A549 (cell line): ENCODE results near the gene CCDC142. TPM values are rescaled to one million over a fixed set of nuclear protein-coding genes. Genes with fewer than 3 reads are reported as not detected.
"Not testable (repeated sequence)": the region's sequence is repeated elsewhere in the genome, so short reads cannot be mapped to it uniquely, and the experiment has no call there.

Experiments
- ATAC-seq, 2 experiments: fragments of 200-7000 bp in 1 of 2; fragments of >200 bp in 1 of 2; cut with Nextera tagmentation in 1 of 2; cut with Tn5 transposase in 1 of 2; 3 replicates each; pipeline versions ENCODE4 v1.8.0 to v1.9.1; 2018 to 2020; ENCODE audit warnings: mild to moderate bottlenecking in 1 of 2, moderate library complexity in 1 of 2
- CTCF ChIA-PET: fragments of 300-600 bp; sonication (Branson Sonifier 250); formaldehyde crosslinking; extraction: SDS; loops from one replicate; lab custom pipeline; 2021; ENCODE audit warnings: antibody characterized with exemption, inconsistent platforms; lab: Yijun Ruan, JAX
- POLR2A ChIA-PET: fragments of 350-600 bp; formaldehyde crosslinking; extraction: SDS; loops from one replicate; lab custom pipeline; 2021; ENCODE audit warnings: antibody characterized with exemption, inconsistent platforms; lab: Yijun Ruan, JAX
- DNase-seq, 2 experiments: peaks; one replicate each; pipeline versions ENCODE4 v3.0.0 to v3.0.0-alpha.2; 2011 to 2016; ENCODE audit warnings: low read depth in 1 of 2, low spot score in 1 of 2
- FAIRE-seq: peaks from 2 replicates; lab custom pipeline; 2011; peaks lifted over from hg19 to GRCh38; lab: Jason Lieb, UNC
- H3K27ac ChIP-seq, 2 experiments: fragments of >200 bp; sonication (Bioruptor Twin); formaldehyde crosslinking; 3 replicates each; pipeline ENCODE4 v1.5.1; 2016 to 2017
- H3K4me1 ChIP-seq: fragments of >200 bp; sonication (Bioruptor Twin); formaldehyde crosslinking; 3 replicates; pipeline ENCODE4 v1.6.1; 2016
- H3K4me2 ChIP-seq: fragments of >200 bp; sonication (Bioruptor Twin); formaldehyde crosslinking; 3 replicates; pipeline ENCODE4 v1.6.1; 2016
- H3K4me3 ChIP-seq: fragments of >200 bp; sonication (Bioruptor Twin); formaldehyde crosslinking; 3 replicates; pipeline ENCODE4 v1.5.1; 2016
- H3K9me3 ChIP-seq: fragments of >200 bp; sonication (Bioruptor Twin); formaldehyde crosslinking; 3 replicates; pipeline ENCODE4 v1.6.1; 2016
- EHMT2 ChIP-seq: fragments of 200-600 bp; sonication (generic); IDR thresholded peaks from 2 replicates; pipeline ENCODE4 v1.6.1; 2016; ENCODE audit warnings: antibody characterized with exemption, low read depth, mild to moderate bottlenecking, moderate library complexity
- HEYL ChIP-seq: fragments of 250-450 bp; sonication (Bioruptor Pico); IDR thresholded peaks from 2 replicates; pipeline ENCODE4 v1.8.0; 2021; ENCODE audit warnings: mild to moderate bottlenecking, moderate library complexity
- HOXA7 ChIP-seq: fragments of 250-450 bp; sonication (Bioruptor Pico); IDR thresholded peaks from 2 replicates; pipeline ENCODE4 v1.5.0; 2020; ENCODE audit warnings: mild to moderate bottlenecking, moderate library complexity
- HOXB13 ChIP-seq: fragments of 250-450 bp; sonication (Bioruptor Pico); IDR thresholded peaks from 2 replicates; pipeline ENCODE4 v1.5.0; 2020; ENCODE audit warnings: low read depth, mild to moderate bottlenecking, moderate library complexity
- HOXB5 ChIP-seq: fragments of 250-450 bp; sonication (Bioruptor Pico); IDR thresholded peaks from 2 replicates; pipeline ENCODE4 v1.5.0; 2020; ENCODE audit warnings: mild to moderate bottlenecking, moderate library complexity
- NFE2L2 ChIP-seq: fragments of 150-350 bp; conservative IDR thresholded peaks from 2 replicates; pipeline ENCODE4 v1.6.1; 2014; ENCODE audit warnings: low read length
- PHF8 ChIP-seq: fragments of 200-600 bp; sonication (generic); IDR thresholded peaks from 2 replicates; pipeline ENCODE4 v1.6.1; 2016; ENCODE audit warnings: low read depth, mild to moderate bottlenecking, antibody characterized with exemption, moderate library complexity, borderline replicate concordance
- RCOR1 ChIP-seq: fragments of 150-350 bp; IDR thresholded peaks from 2 replicates; pipeline ENCODE4 v1.6.1; 2014; ENCODE audit warnings: antibody characterized with exemption, low read length, low read depth
- TFCP2L1 ChIP-seq: fragments of 250-450 bp; sonication (Bioruptor Pico); IDR thresholded peaks from 2 replicates; pipeline ENCODE4 v1.5.0; 2021; ENCODE audit warnings: mild to moderate bottlenecking
- ZFP36 ChIP-seq: fragments of 450-650 bp; IDR thresholded peaks from 2 replicates; pipeline ENCODE4 v1.6.1; 2014; ENCODE audit warnings: borderline replicate concordance; ENCODE audit not compliant: partially characterized antibody
- WGBS: methylation state at CpG from one replicate; pipeline ENCODE4 v1.1.6; 2017; ENCODE audit errors: missing lambda C conversion rate; 5-methylcytosine and 5-hydroxymethylcytosine counted together
- polyA plus RNA-seq, 4 experiments: library from polyadenylated mRNA; depleted of rRNA in 3 of 4; stranded (reverse); fragments of >200 nt; fragmentation: RNase III in 1 of 4; extraction: RNeasy Plus Mini Kit Qiagen cat#74134 plus additional on column Dnase treatment in 1 of 4; gene quantifications; 2 replicates in 3 of 4; 3 replicates in 1 of 4; pipeline ENCODE4 v1.2.3, GENCODE V29; 2011 to 2017
- TF ChIP-seq, protein P1 (sequence below): fragments of >200 bp; sonication (Bioruptor Twin); formaldehyde crosslinking; IDR thresholded peaks from 2 replicates; pipeline ENCODE4 v1.6.1; 2016
- TF ChIP-seq, protein P2 (sequence below): IDR thresholded peaks from 2 replicates; pipeline ENCODE4 v1.6.1; 2012
- TF ChIP-seq, protein P3 (sequence below): fragments of 250-450 bp; sonication (Bioruptor Pico); IDR thresholded peaks from 2 replicates; pipeline ENCODE4 v1.5.0; 2021; ENCODE audit warnings: mild to moderate bottlenecking, moderate library complexity, borderline replicate concordance
- TF ChIP-seq, protein P4 (sequence below): fragments of 250-450 bp; sonication (Bioruptor Pico); IDR thresholded peaks from 2 replicates; pipeline ENCODE4 v1.5.0; 2020; ENCODE audit warnings: low read depth, mild to moderate bottlenecking, moderate library complexity

Gene CCDC142
- polyA plus RNA-seq, 2 of the 4 experiments (the other 2 are of a cell fraction) = 6.8 to 12.8 TPM

DNA sequence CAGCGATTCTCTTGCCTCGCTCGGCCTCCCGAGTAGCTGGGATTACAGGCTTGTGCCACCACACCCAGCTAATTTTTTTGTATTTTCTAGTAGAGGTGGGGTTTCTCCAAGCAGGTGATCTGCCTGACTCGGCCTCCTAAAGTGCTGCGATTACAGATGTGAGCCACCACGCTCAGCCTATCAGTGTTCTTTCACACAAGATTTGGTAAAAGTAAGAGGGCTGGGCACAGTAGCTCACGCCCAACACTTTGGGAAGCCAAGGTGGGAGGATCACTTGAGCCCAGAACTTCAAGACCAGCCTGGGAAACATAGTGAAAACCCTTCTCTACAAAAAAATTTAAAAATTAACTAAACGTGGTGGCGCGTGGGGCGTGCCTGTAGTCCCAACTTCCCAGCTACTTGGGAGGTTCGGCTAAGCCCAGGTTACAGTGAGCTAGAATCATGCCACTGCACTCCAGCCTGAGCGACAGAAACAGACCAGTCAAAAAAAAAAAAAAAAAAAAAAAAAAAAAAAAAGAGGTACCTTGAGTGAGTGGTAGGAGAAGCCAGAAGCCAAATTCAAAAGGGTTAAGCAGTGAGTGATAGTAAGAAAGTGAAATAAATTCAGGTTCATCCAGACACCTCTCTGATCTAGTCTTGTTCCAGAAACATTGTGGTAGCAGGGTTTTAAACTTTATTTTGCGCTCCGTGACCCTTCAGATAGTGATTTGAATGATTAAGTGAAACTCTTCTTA, 11.3 kb downstream of the CCDC142 start:
- peak overlapping the region; percentile 86 to 91 for H3K27ac ChIP-seq
- TF ChIP-seq ZFP36 = no peak
- TF ChIP-seq HOXA7 (CRISPR knock-in tag) = 0 out of 2 replicates have a peak, but pooled peaks have one; percentile 45
- ATAC-seq = peak in 1 of 2 experiments; percentile 2; a peak in 2 of 6 replicates
- no peak for DNase-seq
- no peak for FAIRE-seq
- H3K4me3 ChIP-seq = peak overlapping the region; percentile 63
- CTCF ChIA-PET = interaction anchor here (0.6 to 5.2 kb wide), 2 partner anchors 11 to 18 kb away, joined by 3 to 37 read pairs; partner anchors contain the start of genes CCDC142 and TTC31
- peak overlapping the region; percentile 92 for H3K4me2 ChIP-seq
- H3K4me1 ChIP-seq = peaks cover 16% of the 10 kb centered on the region
- no peaks in the 10 kb centered on the region for H3K9me3 ChIP-seq
- POLR2A ChIA-PET = interaction anchor here (0.6 to 3.1 kb wide), 7 partner anchors 8 to 734 kb away, joined by 3 to 37 read pairs (median 5); partner anchors contain the start of genes CCDC142, TPRKB, TTC31 and WBP1
- 60% methylated on average over 16 of the region's 16 CpGs for WGBS

DNA sequence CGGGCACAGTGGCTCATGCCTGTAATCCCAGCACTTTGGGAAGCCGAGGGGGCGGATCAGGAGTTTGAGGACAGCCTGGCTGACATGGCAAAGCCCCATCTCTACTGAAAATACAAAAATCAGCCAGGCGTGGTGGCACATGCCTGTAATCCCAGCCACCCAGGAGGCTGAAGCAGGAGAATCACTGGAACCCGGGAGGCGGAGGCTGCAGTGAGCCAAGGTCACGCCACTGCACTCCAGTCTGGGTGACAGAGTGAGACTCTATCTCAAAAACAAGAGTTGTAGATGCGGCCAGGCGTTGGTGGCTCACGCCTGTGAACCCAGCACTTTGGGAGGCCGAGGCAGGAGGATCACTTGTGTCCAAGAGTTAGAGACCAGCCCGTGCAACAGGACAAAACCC, 12.1 kb downstream of the CCDC142 start:
- H3K9me3 ChIP-seq, FAIRE-seq, H3K27ac ChIP-seq, H3K4me3 ChIP-seq, DNase-seq, ATAC-seq: not testable (repeated sequence)
- ChIA-PET POLR2A (interaction anchor here (0.6 to 3.1 kb wide), 2 partner anchors 13 to 733 kb away, joined by 3 to 37 read pairs; partner anchors contain the start of genes TPRKB and WBP1), CTCF (interaction anchor here (0.6 to 5.2 kb wide), 2 partner anchors 12 to 18 kb away, joined by 3 to 37 read pairs; partner anchors contain the start of genes CCDC142 and TTC31)
- WGBS = 95% methylated on average over 12 of the region's 12 CpGs
- Histone ChIP-seq H3K4me2 (peak overlapping the region; percentile 92), H3K4me1 (peaks cover 20% of the 10 kb centered on the region)

DNA sequence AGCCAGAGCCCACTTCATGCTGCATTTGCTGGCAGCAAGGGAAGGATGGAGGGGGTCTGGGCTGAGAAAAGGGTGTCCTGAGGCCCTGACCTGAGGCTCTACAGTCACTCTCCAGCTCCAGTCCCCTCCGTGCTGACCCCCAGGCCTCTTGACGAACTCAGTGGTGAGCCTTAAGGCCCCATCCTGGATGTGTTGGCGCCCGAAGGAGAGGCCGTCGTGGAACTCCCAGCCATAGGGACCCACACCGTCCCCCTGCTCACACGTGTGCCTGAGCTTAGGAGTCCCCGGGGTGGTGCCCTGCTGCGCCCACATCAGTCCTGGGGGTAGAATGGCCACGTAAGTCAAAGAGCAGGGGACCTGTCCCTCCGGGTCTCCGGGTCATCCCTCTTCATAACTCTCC, 18.4 kb downstream of the CCDC142 start:
- DNase-seq (no peak), FAIRE-seq (no peak), ATAC-seq (peak; percentile 10 to 13; a peak in 5 of 6 replicates)
- H3K9me3 ChIP-seq = no peaks in the 10 kb centered on the region
- peak overlapping the region; percentile 90 for H3K4me2 ChIP-seq
- peaks cover 15% of the 10 kb centered on the region for H3K4me1 ChIP-seq
- 16% methylated on average over 12 of the region's 13 CpGs for WGBS
- ChIA-PET POLR2A (interaction anchor here (1.5 to 2.4 kb wide), 2 partner anchors 10 to 18 kb away, joined by 4 to 8 read pairs; partner anchors contain the start of genes CCDC142, INO80B and TTC31), CTCF (interaction anchor here (1.0 to 3.2 kb wide), 3 partner anchors 8 to 116 kb away, joined by 3 to 17 read pairs (median 10); partner anchors contain the start of genes CCDC142 and TTC31)
- peak overlapping the region; percentile 91 for H3K4me3 ChIP-seq
- H3K27ac ChIP-seq = peak overlapping the region; percentile 90 to 95
- no peak for TF ChIP-seq TFCP2L1
- TF ChIP-seq NFE2L2 = no peak
- TF ChIP-seq HOXB13 = no peak
- TF ChIP-seq, protein P1, sequence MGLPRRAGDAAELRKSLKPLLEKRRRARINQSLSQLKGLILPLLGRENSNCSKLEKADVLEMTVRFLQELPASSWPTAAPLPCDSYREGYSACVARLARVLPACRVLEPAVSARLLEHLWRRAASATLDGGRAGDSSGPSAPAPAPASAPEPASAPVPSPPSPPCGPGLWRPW = no peak
- no peak for TF ChIP-seq HEYL (CRISPR knock-in tag)
- TF ChIP-seq, protein P2, sequence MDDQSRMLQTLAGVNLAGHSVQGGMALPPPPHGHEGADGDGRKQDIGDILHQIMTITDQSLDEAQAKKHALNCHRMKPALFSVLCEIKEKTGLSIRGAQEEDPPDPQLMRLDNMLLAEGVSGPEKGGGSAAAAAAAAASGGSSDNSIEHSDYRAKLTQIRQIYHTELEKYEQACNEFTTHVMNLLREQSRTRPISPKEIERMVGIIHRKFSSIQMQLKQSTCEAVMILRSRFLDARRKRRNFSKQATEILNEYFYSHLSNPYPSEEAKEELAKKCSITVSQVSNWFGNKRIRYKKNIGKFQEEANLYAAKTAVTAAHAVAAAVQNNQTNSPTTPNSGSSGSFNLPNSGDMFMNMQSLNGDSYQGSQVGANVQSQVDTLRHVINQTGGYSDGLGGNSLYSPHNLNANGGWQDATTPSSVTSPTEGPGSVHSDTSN = no peak
- no peak for TF ChIP-seq PHF8
- TF ChIP-seq, protein P3, sequence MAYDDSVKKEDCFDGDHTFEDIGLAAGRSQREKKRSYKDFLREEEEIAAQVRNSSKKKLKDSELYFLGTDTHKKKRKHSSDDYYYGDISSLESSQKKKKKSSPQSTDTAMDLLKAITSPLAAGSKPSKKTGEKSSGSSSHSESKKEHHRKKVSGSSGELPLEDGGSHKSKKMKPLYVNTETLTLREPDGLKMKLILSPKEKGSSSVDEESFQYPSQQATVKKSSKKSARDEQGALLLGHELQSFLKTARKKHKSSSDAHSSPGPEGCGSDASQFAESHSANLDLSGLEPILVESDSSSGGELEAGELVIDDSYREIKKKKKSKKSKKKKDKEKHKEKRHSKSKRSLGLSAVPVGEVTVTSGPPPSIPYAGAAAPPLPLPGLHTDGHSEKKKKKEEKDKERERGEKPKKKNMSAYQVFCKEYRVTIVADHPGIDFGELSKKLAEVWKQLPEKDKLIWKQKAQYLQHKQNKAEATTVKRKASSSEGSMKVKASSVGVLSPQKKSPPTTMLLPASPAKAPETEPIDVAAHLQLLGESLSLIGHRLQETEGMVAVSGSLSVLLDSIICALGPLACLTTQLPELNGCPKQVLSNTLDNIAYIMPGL (CRISPR knock-in tag) = no peak
- no peak for TF ChIP-seq HOXB5 (CRISPR knock-in tag)
- TF ChIP-seq HOXA7 (CRISPR knock-in tag) = no peak
- TF ChIP-seq EHMT2 = no peak
- TF ChIP-seq, protein P4, sequence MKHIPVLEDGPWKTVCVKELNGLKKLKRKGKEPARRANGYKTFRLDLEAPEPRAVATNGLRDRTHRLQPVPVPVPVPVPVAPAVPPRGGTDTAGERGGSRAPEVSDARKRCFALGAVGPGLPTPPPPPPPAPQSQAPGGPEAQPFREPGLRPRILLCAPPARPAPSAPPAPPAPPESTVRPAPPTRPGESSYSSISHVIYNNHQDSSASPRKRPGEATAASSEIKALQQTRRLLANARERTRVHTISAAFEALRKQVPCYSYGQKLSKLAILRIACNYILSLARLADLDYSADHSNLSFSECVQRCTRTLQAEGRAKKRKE (CRISPR knock-in tag) = no peak
- no peak for TF ChIP-seq RCOR1
